ENCODE data around the gene DGKH.

Gene DGKH

GRCh38 chr13:42283574-42283973, 235.1 kb downstream of the DGKH start:
- no peak for DNase-seq

- no peak for DNase-seq
Observed at GRCh38 chr13:42284068-42284467, 235.6 kb downstream of the DGKH start.
